Measurements from ENCODE around the gene SLC6A6.

Gene SLC6A6

DNA sequence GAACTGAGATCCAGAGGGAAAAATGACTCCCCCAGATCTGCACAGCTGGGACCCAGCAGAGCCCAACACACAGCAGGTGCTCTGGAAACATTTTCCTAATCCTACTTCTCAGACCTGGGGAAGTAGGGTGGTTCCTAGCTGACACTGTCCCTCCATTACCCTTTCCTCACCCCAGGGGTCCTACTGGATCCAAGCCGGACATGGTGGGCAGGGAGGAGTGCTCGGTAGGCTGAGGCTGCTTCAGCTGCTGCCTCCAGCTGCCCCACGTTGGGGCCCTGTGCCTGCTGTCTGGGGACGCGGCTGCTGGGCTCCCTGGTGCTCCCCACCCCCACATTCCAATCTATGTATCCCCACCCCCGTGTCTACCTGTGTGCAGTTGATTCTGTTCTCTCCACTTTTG lies 29.8 kb upstream of the SLC6A6 start:
- DNase-seq = no peak

DNA sequence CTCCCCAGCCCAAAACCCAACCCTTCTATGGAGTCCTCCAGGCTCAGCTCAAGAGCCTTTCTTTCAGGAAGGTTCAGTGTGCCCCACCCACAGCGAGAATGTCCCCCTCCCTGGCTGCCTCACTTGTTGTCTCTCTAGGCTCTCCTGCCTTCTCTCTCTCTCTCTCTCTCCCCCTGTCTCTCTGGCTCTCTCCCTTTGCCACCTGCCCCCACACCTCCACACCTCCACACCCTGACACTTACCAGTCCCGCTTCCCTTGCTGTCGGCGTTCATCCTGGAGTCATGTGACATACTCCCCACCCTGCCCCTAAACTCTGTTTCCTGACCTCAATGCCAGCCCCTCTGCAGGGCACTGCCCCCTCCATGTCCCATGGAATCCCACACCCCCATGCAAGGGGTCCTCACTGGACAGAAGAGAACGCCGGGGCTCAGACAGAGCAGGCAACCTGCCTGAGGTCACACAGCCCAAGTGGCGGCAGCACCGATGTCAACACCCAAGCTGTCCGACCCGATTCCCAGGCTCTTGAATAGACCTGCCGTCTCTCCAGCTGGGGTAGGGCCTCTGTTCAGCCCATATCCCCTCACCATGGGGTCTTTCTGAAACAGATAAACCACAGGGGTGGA lies 28.5 kb upstream of the SLC6A6 start:
- no peak for DNase-seq

GRCh38 chr3:14374444-14374883 lies 27.9 kb upstream of the SLC6A6 start:
- DNase-seq = no peak

DNA sequence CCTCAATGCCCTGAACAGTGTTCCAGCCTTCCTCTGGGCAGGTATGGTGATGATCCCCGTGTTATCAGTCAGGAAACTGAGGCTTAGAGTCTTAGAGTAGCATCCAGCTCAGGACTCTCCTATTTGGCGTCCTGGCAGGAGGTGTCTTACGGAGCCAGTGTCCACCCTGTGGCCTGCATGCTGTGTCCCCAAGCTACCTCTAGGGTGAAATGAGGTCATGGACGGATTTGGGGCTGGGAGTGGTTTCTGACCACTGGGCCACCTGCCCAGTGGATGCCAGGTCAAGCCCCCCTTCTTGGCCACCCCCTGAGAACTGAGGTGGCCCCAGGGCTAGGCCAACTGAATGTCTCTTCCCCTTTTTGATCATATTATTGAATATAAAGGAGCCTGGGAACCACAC lies 27.2 kb upstream of the SLC6A6 start:
- DNase-seq = no peak

DNA sequence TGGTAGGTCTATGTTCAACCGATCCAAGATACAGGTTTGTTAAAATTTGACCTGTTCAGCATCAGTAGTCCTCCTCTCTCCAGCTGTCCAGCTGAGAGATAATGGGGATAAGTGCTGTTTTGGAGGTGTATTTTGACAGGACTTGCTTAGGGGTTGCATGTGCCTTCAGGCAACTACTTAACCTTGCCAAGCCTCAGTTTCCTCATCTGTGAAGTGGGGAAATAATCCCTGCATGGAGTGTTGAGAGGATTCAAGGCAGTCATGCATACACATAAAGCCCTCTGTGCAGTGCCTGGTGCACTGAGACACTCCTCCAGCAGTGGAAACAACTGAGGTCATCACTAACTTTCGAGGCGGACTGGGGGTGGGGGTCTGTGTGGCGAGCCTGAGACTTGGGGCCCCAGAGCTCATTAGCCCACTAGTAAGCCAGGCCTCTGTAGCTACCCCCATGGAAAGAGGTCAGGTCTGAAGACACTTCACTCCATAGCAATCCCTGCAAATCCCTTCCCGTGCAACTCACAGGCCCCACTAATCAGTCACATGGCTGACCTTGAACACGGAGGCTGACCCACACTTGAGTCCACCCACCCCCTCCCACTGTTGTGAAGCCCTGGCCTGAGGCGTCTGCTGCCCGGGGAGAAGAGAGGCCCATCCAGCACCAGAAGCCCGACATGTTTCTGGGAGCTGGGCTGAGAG lies 25.9 kb upstream of the SLC6A6 start:
- no peak for DNase-seq

DNA sequence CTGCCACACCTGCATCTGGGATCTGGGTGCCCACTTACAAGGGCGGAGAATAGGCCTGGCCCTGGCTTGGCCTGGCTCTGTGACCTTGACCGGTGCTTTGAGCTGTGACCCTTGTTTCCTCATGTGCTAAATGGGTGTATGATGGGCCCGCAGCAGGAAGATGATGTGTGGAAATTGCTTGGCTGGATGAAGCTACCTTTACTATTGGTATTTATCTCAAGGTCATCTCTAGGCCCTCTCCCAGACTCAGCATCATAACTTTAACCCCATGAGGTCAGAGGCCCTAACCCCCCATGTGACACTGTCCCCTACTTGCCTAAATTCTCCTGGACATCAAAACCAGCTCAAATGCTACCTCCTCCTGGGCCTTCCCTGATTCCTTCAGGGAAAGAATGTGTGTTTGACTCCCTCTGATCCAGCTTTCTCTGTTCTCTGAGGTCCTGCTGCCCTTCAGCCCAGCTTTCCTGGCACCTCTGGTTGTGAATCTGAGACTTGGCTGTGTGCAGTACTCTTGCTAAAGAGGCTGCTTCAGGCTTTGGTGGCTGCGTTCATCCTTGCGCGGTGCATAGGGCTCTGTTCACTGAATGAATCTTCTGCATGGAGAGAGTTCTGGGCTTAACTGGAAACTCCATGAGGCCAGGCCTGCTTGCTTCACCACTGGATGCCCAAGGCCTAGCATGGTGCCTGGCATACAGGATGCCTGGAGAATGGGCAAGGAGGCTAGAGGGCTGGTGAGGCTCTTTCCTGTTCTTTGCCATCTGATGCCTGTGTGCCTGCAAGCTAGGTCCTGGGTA lies 25.2 kb upstream of the SLC6A6 start:
- no peak for DNase-seq

- DNase-seq = no peak
These were observed 24.6 kb upstream of the SLC6A6 start for GRCh38 chr3:14377838-14378169.

DNA sequence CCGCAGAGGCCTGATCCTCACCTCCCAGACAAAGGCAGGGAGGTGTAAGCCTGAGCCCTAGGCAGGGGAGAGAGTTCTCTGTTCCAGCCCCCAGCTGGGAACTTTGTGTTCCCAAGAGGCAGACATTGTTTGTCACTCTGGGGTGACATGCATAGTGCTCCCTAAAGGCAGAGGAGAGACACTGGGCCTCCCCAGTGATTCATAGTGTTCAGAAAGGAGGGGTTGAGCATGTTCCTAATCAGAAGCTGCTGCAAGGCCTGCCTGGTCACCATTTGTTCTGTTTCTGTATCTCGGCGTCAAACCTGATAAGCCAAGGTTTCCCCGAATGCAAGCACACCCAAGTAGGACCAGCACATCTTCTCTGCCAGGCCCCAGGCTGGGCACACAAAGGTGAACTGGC lies 24.0 kb upstream of the SLC6A6 start:
- no peak for DNase-seq

GRCh38 chr3:14379843-14380242 lies 22.6 kb upstream of the SLC6A6 start:
- no peak for DNase-seq

GRCh38 chr3:14386254-14386653 lies 16.2 kb upstream of the SLC6A6 start:
- no peak for DNase-seq

DNA sequence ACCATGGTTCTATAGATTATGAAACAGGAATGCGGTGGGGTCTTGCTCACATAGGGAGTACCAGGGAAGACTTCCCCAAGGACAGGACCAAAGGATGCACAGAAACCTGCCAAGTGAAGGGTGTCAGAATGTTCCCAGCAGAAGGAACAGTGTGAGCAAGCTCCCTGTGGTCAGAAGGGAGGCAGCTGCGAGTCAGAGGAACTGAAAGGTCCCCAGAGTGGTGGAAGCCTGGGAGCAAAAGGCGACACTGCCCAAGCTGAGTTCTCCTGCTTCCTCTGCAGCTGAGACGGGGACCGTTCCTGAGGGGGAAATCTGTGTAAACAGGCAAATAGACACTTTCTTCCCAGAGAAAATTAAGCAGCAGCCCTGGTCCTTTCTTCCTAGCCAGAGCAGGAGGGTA lies 14.2 kb upstream of the SLC6A6 start:
- no peak for DNase-seq

GRCh38 chr3:14389166-14389606 lies 13.2 kb upstream of the SLC6A6 start:
- no peak for DNase-seq

DNA sequence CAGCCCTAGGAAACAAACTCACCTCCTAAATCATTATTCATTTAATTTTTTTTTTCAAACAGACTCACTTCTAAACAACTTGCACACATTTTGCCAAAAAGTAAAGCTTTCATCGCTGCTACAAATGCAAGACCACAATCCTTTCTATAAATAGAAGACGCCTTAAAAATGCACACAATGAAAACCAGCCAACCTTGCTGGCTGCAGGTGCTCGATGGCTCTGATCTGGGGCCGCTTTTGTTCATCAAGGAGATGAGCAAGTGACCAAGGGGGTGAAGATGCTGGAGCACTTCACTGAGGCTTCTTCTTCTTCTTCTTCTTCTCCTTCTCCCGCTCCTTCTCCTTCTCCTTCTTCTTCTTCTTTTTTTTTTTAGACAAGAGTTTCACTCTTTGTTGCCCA lies 12.7 kb upstream of the SLC6A6 start:
- no peak for DNase-seq

- no peak for DNase-seq
These were observed 11.4 kb upstream of the SLC6A6 start for GRCh38 chr3:14391033-14391432.

GRCh38 chr3:14392231-14392630 lies 10.2 kb upstream of the SLC6A6 start:
- DNase-seq = no peak

- DNase-seq = no peak
These were observed 9.5 kb upstream of the SLC6A6 start for GRCh38 chr3:14392803-14393319.

- no peak for DNase-seq
These were observed 8.8 kb upstream of the SLC6A6 start for GRCh38 chr3:14393440-14394106.

DNA sequence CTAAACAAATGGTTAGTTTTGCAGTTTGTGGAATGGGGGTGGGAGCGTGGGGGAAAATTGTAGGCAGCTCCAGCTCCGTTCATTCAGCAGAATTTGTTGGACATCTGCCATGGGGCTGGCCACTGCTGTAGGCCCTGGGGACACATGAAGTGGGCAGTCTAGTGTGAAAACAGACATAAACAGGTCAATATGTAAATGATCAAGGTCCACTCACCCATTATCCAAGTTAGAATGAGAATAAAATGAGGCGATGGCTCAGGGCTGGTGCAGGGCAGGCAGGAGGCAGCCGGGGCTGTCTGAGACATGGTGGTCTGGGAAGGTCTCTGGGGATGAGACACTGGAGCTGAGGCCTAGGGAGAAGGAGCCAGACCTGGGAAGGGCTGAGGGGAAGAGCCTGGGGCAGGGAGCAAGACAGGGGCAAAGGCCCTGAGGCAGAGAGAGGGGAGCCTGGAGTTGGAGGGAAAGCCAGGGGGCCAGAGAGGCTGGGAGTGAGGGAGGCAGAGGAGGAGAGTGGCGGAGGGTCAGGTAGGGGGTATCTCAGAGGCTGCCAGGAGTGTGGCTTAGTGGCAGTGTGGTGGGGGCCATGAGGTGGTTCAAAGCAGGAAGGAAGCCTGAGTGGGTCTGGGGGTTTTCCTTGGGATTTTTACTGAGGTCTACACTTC lies 6.2 kb upstream of the SLC6A6 start:
- DNase-seq = no peak

- no peak for DNase-seq
These were observed 5.4 kb upstream of the SLC6A6 start for GRCh38 chr3:14397046-14397445.

DNA sequence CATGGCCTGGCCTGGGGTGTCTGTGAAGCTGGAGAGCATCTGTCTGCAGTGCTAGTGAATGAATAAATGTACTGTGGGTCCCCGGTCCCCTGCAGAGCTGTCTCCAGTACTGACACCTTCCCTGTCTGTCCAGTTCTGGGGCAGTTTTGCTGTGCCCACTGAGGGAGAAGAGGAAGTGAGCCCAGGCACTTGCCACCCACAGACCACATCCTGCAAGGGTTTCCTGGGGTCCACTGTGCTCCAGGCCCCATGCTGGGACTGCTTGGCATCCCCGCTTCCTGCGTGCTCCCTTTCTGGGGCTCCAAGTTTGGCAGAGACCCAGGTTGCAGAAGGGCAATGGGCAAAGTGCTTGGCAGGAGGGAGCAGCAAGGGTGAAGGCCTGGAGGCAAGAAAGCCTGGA lies 4.9 kb upstream of the SLC6A6 start:
- DNase-seq = no peak

- no peak for DNase-seq
These were observed 4.2 kb upstream of the SLC6A6 start for GRCh38 chr3:14397940-14398796.

GRCh38 chr3:14398797-14399106 lies 3.7 kb upstream of the SLC6A6 start:
- no peak for DNase-seq
